ENCODE measurements around the gene NBPF3.

The NBPF3 gene

GRCh38 chr1:21520899-21521716, 81.2 kb downstream of the NBPF3 start:
- DNase-seq = peak; percentile 72

- no peak for DNase-seq
Observed at GRCh38 chr1:21521717-21522060, 81.8 kb downstream of the NBPF3 start.

GRCh38 chr1:21522525-21523038, 82.6 kb downstream of the NBPF3 start:
- no peak for DNase-seq

GRCh38 chr1:21523297-21523813, 83.4 kb downstream of the NBPF3 start:
- DNase-seq = no peak

GRCh38 chr1:21524220-21524619, 84.3 kb downstream of the NBPF3 start:
- DNase-seq = no peak

- DNase-seq = peak; percentile 35
Observed at GRCh38 chr1:21524686-21525339, 84.9 kb downstream of the NBPF3 start.

- DNase-seq = no peak
Observed at GRCh38 chr1:21525340-21525717, 85.4 kb downstream of the NBPF3 start.

GRCh38 chr1:21526441-21526840, 86.5 kb downstream of the NBPF3 start:
- no peak for DNase-seq

GRCh38 chr1:21530368-21531016, 90.6 kb downstream of the NBPF3 start:
- DNase-seq = no peak

- no peak for DNase-seq
Observed at GRCh38 chr1:21531241-21531640, 91.3 kb downstream of the NBPF3 start.

GRCh38 chr1:21532496-21532895, 92.6 kb downstream of the NBPF3 start:
- DNase-seq = no peak

- no peak for DNase-seq
Observed at GRCh38 chr1:21532992-21533534, 93.1 kb downstream of the NBPF3 start.

GRCh38 chr1:21534146-21534545, 94.2 kb downstream of the NBPF3 start:
- no peak for DNase-seq

Measured in NCI-H446 treated with DMSO at 0.1 percent for 48 hours (cell line).